Measurements from ENCODE around the gene NDUFB10.

DNA sequence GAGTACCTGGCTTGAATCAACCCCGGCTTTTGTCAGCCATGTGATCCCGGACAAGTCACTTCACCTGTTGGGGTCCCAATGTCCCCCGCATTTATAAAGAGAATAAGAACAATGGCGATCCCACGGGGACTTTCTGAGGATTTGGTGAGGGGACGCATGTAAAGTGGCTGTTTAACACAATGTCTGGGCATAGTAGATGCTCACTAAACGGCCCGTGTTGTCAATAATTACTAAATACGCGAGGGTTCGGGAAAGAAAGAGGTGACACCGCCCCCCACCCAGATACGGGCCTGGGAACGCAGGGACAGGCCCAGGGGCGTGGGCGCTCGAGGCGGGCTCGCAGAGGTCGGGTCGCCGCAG lies 32.2 kb downstream of the NDUFB10 start:
- TF ChIP-seq, protein P1, sequence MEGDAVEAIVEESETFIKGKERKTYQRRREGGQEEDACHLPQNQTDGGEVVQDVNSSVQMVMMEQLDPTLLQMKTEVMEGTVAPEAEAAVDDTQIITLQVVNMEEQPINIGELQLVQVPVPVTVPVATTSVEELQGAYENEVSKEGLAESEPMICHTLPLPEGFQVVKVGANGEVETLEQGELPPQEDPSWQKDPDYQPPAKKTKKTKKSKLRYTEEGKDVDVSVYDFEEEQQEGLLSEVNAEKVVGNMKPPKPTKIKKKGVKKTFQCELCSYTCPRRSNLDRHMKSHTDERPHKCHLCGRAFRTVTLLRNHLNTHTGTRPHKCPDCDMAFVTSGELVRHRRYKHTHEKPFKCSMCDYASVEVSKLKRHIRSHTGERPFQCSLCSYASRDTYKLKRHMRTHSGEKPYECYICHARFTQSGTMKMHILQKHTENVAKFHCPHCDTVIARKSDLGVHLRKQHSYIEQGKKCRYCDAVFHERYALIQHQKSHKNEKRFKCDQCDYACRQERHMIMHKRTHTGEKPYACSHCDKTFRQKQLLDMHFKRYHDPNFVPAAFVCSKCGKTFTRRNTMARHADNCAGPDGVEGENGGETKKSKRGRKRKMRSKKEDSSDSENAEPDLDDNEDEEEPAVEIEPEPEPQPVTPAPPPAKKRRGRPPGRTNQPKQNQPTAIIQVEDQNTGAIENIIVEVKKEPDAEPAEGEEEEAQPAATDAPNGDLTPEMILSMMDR (IDR thresholded peaks at IDR 0.05), result no peak
- TF ChIP-seq POLR2A (IDR thresholded peaks at IDR 0.05) (no peak), POLR2AphosphoS5 (IDR thresholded peaks at IDR 0.05) (no peak)
